SK-N-MC (cell line): Measurements from ENCODE around the gene HLA-DOA.

ENCODE experiments used
- EZH2 ChIP-seq: fragments of 200-600 bp; sonication (generic); IDR thresholded peaks from one replicate; pipeline ENCODE4 v1.6.1; 2017; ENCODE audit warnings: antibody characterized with exemption
- FOXP2 ChIP-seq: optimal IDR thresholded peaks from 2 replicates; pipeline ENCODE3; 2011; ENCODE audit warnings: mild to moderate bottlenecking, moderate library complexity; ENCODE audit not compliant: insufficient read depth; ENCODE audit errors: extremely low read length, control extremely low read depth
- POLR2AphosphoS5 ChIP-seq: IDR thresholded peaks from 2 replicates; pipeline ENCODE4 v1.6.1; 2012; ENCODE audit warnings: mild to moderate bottlenecking, low read depth, low read length, borderline replicate concordance

GRCh38 chr6:33052627-33053026 is 43.2 kb upstream of the HLA-DOA start:
- no peak for TF ChIP-seq POLR2AphosphoS5
- no peak for TF ChIP-seq EZH2
- TF ChIP-seq FOXP2, result no peak
